Neural cell (in vitro differentiated cells): ENCODE data around the gene HIBCH. TPM values are rescaled to one million over a fixed set of nuclear protein-coding genes. Genes with fewer than 3 reads are reported as not detected.

Experiments used
- H2AFZ ChIP-seq: fragments of 200-600, 300-800 bp; sonication (generic), shearing (Covaris generic); 2 replicates; pipeline ENCODE4 v1.6.0; 2014; ENCODE audit warnings: low read depth, mild to moderate bottlenecking, antibody characterized with exemption, low read length, moderate library complexity
- H3F3A ChIP-seq: fragments of 200-600 bp; shearing (Covaris generic); 2 replicates; pipeline ENCODE4 v1.6.1; 2016; ENCODE audit warnings: mild to moderate bottlenecking, moderate library complexity, mixed read lengths, antibody characterized with exemption, low read length; ENCODE audit not compliant: insufficient read depth, poor library complexity, severe bottlenecking
- H3K27ac ChIP-seq: fragments of 200-600, 300-800 bp; sonication (generic), shearing (Covaris generic); 2 replicates; pipeline ENCODE4 v1.5.1; 2014; ENCODE audit warnings: mild to moderate bottlenecking, low read length, moderate library complexity
- H3K27me3 ChIP-seq: fragments of 300-800, 200-600 bp; sonication (generic), shearing (Covaris generic); 2 replicates; pipeline ENCODE4 v1.6.0; 2014; ENCODE audit warnings: mild to moderate bottlenecking, low read depth, low read length, moderate library complexity; ENCODE audit not compliant: insufficient read depth
- H3K36me3 ChIP-seq: fragments of 300-800, 200-600 bp; sonication (generic), shearing (Covaris generic); 2 replicates; pipeline ENCODE4 v1.5.1; 2014; ENCODE audit warnings: mild to moderate bottlenecking, antibody characterized with exemption, low read length, moderate library complexity; ENCODE audit not compliant: insufficient read depth
- H3K4me2 ChIP-seq: fragments of 300-800, 200-600 bp; sonication (generic), shearing (Covaris generic); 2 replicates; pipeline ENCODE4 v1.6.0; 2014; ENCODE audit warnings: mild to moderate bottlenecking, low read length
- H3K4me3 ChIP-seq: fragments of 300-800, 200-600 bp; sonication (generic), shearing (Covaris generic); 2 replicates; pipeline ENCODE4 v1.5.1; 2014; ENCODE audit warnings: mild to moderate bottlenecking, low read length, moderate library complexity
- H3K79me2 ChIP-seq: fragments of 200-600 bp; shearing (Covaris generic); replicated peaks from 2 replicates; pipeline ENCODE4 v1.6.0; 2014; ENCODE audit warnings: mild to moderate bottlenecking, low read length, moderate library complexity; ENCODE audit not compliant: insufficient read depth
- H3K9ac ChIP-seq: fragments of 300-800, 200-600 bp; sonication (generic), shearing (Covaris generic); 2 replicates; pipeline ENCODE4 v1.6.1; 2016; ENCODE audit warnings: mild to moderate bottlenecking, low read length, mixed read lengths
- H3K9me2 ChIP-seq: fragments of 200-600 bp; shearing (Covaris generic); 2 replicates; pipeline ENCODE4 v1.6.1; 2016; ENCODE audit warnings: mild to moderate bottlenecking, low read length, mixed read lengths; ENCODE audit not compliant: insufficient read depth
- H3K9me3 ChIP-seq: fragments of 200-600, 300-800 bp; sonication (generic), shearing (Covaris generic); 2 replicates; pipeline ENCODE4 v1.6.1; 2016; ENCODE audit warnings: mild to moderate bottlenecking, mixed run types, low read length, moderate library complexity, mixed read lengths
- H4K20me1 ChIP-seq: fragments of 200-600 bp; shearing (Covaris generic); 2 replicates; pipeline ENCODE4 v1.6.1; 2016; ENCODE audit warnings: mild to moderate bottlenecking, mixed run types; ENCODE audit not compliant: insufficient read depth
- CTCF ChIP-seq: fragments of 450-650 bp; IDR thresholded peaks from 2 replicates; pipeline ENCODE4 v1.5.1; 2014; ENCODE audit warnings: antibody characterized with exemption, mild to moderate bottlenecking, moderate library complexity; ENCODE audit not compliant: poor library complexity, severe bottlenecking
- EP300 ChIP-seq: fragments of 450-650 bp; conservative IDR thresholded peaks from 2 replicates; pipeline ENCODE4 v1.6.1; 2014; ENCODE audit warnings: antibody characterized with exemption, mild to moderate bottlenecking, moderate library complexity; ENCODE audit not compliant: poor library complexity, severe bottlenecking
- EZH2 ChIP-seq: fragments of 200-600, 300-800 bp; shearing (Covaris generic), sonication (generic); IDR thresholded peaks from 2 replicates; pipeline ENCODE4 v1.6.1; 2014; ENCODE audit warnings: antibody characterized with exemption, low read length, borderline replicate concordance, mild to moderate bottlenecking; ENCODE audit not compliant: insufficient read depth, poor library complexity, severe bottlenecking
- MXI1 ChIP-seq: fragments of 450-650 bp; conservative IDR thresholded peaks from 2 replicates; pipeline ENCODE4 v1.6.1; 2014; ENCODE audit warnings: antibody characterized with exemption, mild to moderate bottlenecking; ENCODE audit not compliant: poor library complexity, severe bottlenecking
- POLR2AphosphoS5 ChIP-seq: IDR thresholded peaks from 2 replicates; pipeline ENCODE4 v1.6.1; 2012
- RAD21 ChIP-seq: fragments of 450-650 bp; conservative IDR thresholded peaks from 2 replicates; pipeline ENCODE4 v1.6.1; 2014; ENCODE audit warnings: antibody characterized with exemption, mild to moderate bottlenecking, moderate library complexity
- SMC3 ChIP-seq: fragments of 450-650 bp; conservative IDR thresholded peaks from 2 replicates; pipeline ENCODE4 v1.6.1; 2014; ENCODE audit warnings: antibody characterized with exemption, mild to moderate bottlenecking, moderate library complexity; ENCODE audit not compliant: poor library complexity
- TAF1 ChIP-seq: IDR thresholded peaks from 2 replicates; pipeline ENCODE4 v1.6.1; 2012; ENCODE audit warnings: low read depth
- polyA plus RNA-seq: library from polyadenylated mRNA; depleted of rRNA; stranded (reverse); fragments of >200 nt; gene quantifications from 2 replicates; pipeline ENCODE4 v1.2.3, GENCODE V29; 2014
- TF ChIP-seq, protein P1 (sequence below): IDR thresholded peaks from 2 replicates; pipeline ENCODE4 v1.6.1; 2012; ENCODE audit warnings: borderline replicate concordance

HIBCH gene
- polyA plus RNA-seq, 1 donor from 2014 or later, result 17.8 TPM

GRCh38 chr2:190350371-190350770, 30.7 kb upstream of the HIBCH start:
- no peak overlapping the region for H2AFZ ChIP-seq
- H3K9ac ChIP-seq, result no peak overlapping the region
- no peaks in the 10 kb centered on the region for H3K27me3 ChIP-seq
- no peak overlapping the region for H3K27ac ChIP-seq
- no peaks in the 10 kb centered on the region for H3K79me2 ChIP-seq
- H3F3A ChIP-seq, result no peaks in the 10 kb centered on the region
- H3K36me3 ChIP-seq, result no peaks in the 10 kb centered on the region
- H3K4me3 ChIP-seq, result no peak overlapping the region
- H3K9me2 ChIP-seq, result no peaks in the 10 kb centered on the region
- H3K4me2 ChIP-seq, result no peak overlapping the region
- H3K9me3 ChIP-seq, result no peaks in the 10 kb centered on the region
- TF ChIP-seq TAF1, result no peak
- TF ChIP-seq RAD21, result no peak
- TF ChIP-seq MXI1, result no peak
- TF ChIP-seq EP300, result no peak
- no peak for TF ChIP-seq POLR2AphosphoS5
- TF ChIP-seq EZH2, result no peak
- no peak for TF ChIP-seq CTCF
- no peak for TF ChIP-seq SMC3
- TF ChIP-seq, protein P1, sequence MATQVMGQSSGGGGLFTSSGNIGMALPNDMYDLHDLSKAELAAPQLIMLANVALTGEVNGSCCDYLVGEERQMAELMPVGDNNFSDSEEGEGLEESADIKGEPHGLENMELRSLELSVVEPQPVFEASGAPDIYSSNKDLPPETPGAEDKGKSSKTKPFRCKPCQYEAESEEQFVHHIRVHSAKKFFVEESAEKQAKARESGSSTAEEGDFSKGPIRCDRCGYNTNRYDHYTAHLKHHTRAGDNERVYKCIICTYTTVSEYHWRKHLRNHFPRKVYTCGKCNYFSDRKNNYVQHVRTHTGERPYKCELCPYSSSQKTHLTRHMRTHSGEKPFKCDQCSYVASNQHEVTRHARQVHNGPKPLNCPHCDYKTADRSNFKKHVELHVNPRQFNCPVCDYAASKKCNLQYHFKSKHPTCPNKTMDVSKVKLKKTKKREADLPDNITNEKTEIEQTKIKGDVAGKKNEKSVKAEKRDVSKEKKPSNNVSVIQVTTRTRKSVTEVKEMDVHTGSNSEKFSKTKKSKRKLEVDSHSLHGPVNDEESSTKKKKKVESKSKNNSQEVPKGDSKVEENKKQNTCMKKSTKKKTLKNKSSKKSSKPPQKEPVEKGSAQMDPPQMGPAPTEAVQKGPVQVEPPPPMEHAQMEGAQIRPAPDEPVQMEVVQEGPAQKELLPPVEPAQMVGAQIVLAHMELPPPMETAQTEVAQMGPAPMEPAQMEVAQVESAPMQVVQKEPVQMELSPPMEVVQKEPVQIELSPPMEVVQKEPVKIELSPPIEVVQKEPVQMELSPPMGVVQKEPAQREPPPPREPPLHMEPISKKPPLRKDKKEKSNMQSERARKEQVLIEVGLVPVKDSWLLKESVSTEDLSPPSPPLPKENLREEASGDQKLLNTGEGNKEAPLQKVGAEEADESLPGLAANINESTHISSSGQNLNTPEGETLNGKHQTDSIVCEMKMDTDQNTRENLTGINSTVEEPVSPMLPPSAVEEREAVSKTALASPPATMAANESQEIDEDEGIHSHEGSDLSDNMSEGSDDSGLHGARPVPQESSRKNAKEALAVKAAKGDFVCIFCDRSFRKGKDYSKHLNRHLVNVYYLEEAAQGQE, result no peak
- no peaks in the 10 kb centered on the region for H4K20me1 ChIP-seq

- Histone ChIP-seq H3K9ac (peak overlapping the region; percentile 70), H3K9me3 (no peaks in the 10 kb centered on the region), H3K27ac (peak overlapping the region; percentile 10)
Observed at GRCh38 chr2:190344276-190344827, 24.7 kb upstream of the HIBCH start.

More at GRCh38 chr2:190344276-190344827, 24.7 kb upstream of the HIBCH start:
- H2AFZ ChIP-seq, result peak overlapping the region; percentile 67
- no peaks in the 10 kb centered on the region for H3K36me3 ChIP-seq
- no peaks in the 10 kb centered on the region for H3K9me2 ChIP-seq
- H3K27me3 ChIP-seq, result no peaks in the 10 kb centered on the region
- no peaks in the 10 kb centered on the region for H3K79me2 ChIP-seq
- TF ChIP-seq POLR2AphosphoS5 (no peak), CTCF (peak; percentile 48), RAD21 (peak; percentile 15), MXI1 (no peak), SMC3 (peak; percentile 26)
- peak overlapping the region; percentile 82 for H3K4me2 ChIP-seq
- H3F3A ChIP-seq, result no peaks in the 10 kb centered on the region
- peak overlapping the region; percentile 72 for H3K4me3 ChIP-seq
- no peaks in the 10 kb centered on the region for H4K20me1 ChIP-seq
